Measurements from ENCODE around the gene C3orf52. TPM values are rescaled to one million over a fixed set of nuclear protein-coding genes. Genes with fewer than 3 reads are reported as not detected.

C3orf52 gene
- total RNA-seq, 4 donors from 2014 or later: 1.7 to 3.3 (median 2.6) TPM

GRCh38 chr3:112143689-112144088 lies 57.5 kb downstream of the C3orf52 start:
- TF ChIP-seq EP300 (IDR thresholded peaks at IDR 0.05): no peak
- no peak for TF ChIP-seq POLR2A (IDR thresholded peaks at IDR 0.05; ENCODE audit: low read depth)
- no peak for TF ChIP-seq CTCF (IDR thresholded peaks at IDR 0.05)
- TF ChIP-seq POLR2AphosphoS5 (IDR thresholded peaks at IDR 0.05): no peak
- no peak for DNase-seq (ENCODE audit: extremely low spot score)
- no peak overlapping the region for H3K27ac ChIP-seq (replicated peaks in 1 of 4)
- no peaks in the 10 kb centered on the region for H3K36me3 ChIP-seq
- H3K4me3 ChIP-seq: no peak overlapping the region
- WGBS: 87% methylated on average over 1 of the region's 1 CpG
- peaks cover 0 to 12% (median 3%) of the 10 kb centered on the region in 4 donors for H3K9me3 ChIP-seq
- H3K27me3 ChIP-seq: no peaks in the 10 kb centered on the region
- intact Hi-C loops (cut with DNase I): no loop called here
- no peaks in the 10 kb centered on the region for H3K4me1 ChIP-seq

- WGBS: 100% methylated on average over 1 of the region's 1 CpG
- intact Hi-C loops (cut with DNase I): no loop called here
- Histone ChIP-seq H3K27me3 (no peaks in the 10 kb centered on the region), H3K36me3 (peaks cover 0 to 6% (median 0%) of the 10 kb centered on the region in 4 donors), H3K27ac (replicated peaks in 1 of 4) (no peak overlapping the region), H3K4me3 (no peak overlapping the region), H3K9me3 (peaks cover 0 to 13% (median 5%) of the 10 kb centered on the region in 4 donors), H3K4me1 (no peaks in the 10 kb centered on the region)
- TF ChIP-seq POLR2A (IDR thresholded peaks at IDR 0.05; ENCODE audit: low read depth) (no peak), POLR2AphosphoS5 (IDR thresholded peaks at IDR 0.05) (no peak), CTCF (IDR thresholded peaks at IDR 0.05) (no peak), EP300 (IDR thresholded peaks at IDR 0.05) (no peak)
- no peak for DNase-seq (ENCODE audit: extremely low spot score)
These were observed 62.9 kb downstream of the C3orf52 start for GRCh38 chr3:112149136-112149535.

GRCh38 chr3:112167758-112168157 lies 81.6 kb downstream of the C3orf52 start:
- WGBS: 83% methylated on average over 2 of the region's 2 CpGs
- H3K27me3 ChIP-seq: no peaks in the 10 kb centered on the region
- H3K27ac ChIP-seq (replicated peaks in 1 of 4): no peak overlapping the region
- peaks cover 0 to 4% (median 0%) of the 10 kb centered on the region in 4 donors for H3K36me3 ChIP-seq
- intact Hi-C loops (cut with DNase I): no loop called here
- DNase-seq (ENCODE audit: extremely low spot score): no peak
- TF ChIP-seq POLR2A (IDR thresholded peaks at IDR 0.05; ENCODE audit: low read depth): no peak
- no peak for TF ChIP-seq CTCF (IDR thresholded peaks at IDR 0.05)
- no peak for TF ChIP-seq POLR2AphosphoS5 (IDR thresholded peaks at IDR 0.05)
- TF ChIP-seq EP300 (IDR thresholded peaks at IDR 0.05): no peak
- H3K4me3 ChIP-seq: no peak overlapping the region
- peaks cover 0 to 9% (median 4%) of the 10 kb centered on the region in 4 donors for H3K9me3 ChIP-seq
- H3K4me1 ChIP-seq: no peaks in the 10 kb centered on the region

Small RNA genes within 50 kb of the gene (small RNA-seq; reads per million reads assigned to genes)
- gene MIR567: 0 reads per million in 3 donors

Other genes starting within 250 kb of the C3orf52 start
- 100 to 1,000 TPM in 2 of 4 donors, 10 to 100 TPM in 2; 63.6 to 154 (median 107) TPM for gene PHLDB2, start 227.1 kb upstream of the C3orf52 start, total RNA-seq
- 10 to 100 TPM in 3 of 4 donors, 1 to 10 TPM in 1; 6.5 to 15.0 (median 12.2) TPM for gene ABHD10, start 107.4 kb upstream of the C3orf52 start, total RNA-seq
- 1 to 10 TPM in 2 of 4 donors, under 1 TPM in 2; 0.83 to 4.0 (median 1.3) TPM for gene TAGLN3, start 87.5 kb upstream of the C3orf52 start, total RNA-seq
- not detected for gene TMPRSS7, start 51.7 kb upstream of the C3orf52 start, total RNA-seq
- under 1 TPM in 1 of 4 donors, not detected in 3; 0.33 TPM for gene GCSAM, start 46.9 kb downstream of the C3orf52 start, total RNA-seq
- under 1 TPM in 1 of 4 donors, not detected in 3; 0.17 TPM for gene SLC9C1, start 207.8 kb downstream of the C3orf52 start, total RNA-seq
- gene CD200, start 246.8 kb downstream of the C3orf52 start, total RNA-seq: 10 to 100 TPM in 1 of 4 donors, 1 to 10 TPM in 3; 7.2 to 22.9 (median 7.6) TPM

Measured in esophagus muscularis mucosa (tissue), 4 donors.